CD14-positive monocyte (primary cell): Measurements from ENCODE around the gene PKIB. TPM values are rescaled to one million over a fixed set of nuclear protein-coding genes. Genes with fewer than 3 reads are reported as not detected.

Source experiments
- DNase-seq, 3 donors: peaks; one replicate each; pipeline ENCODE4 v3.0.0-alpha.2; 2011 to 2022
- H2AFZ ChIP-seq: 2 replicates; pipeline ENCODE4 v1.6.0; 2012; ENCODE audit warnings: mild to moderate bottlenecking, low read depth, low read length, inconsistent platforms; ENCODE audit not compliant: insufficient read depth, poor library complexity, severe bottlenecking
- H3K27ac ChIP-seq, 2 donors: 1 replicate in 1 of 2; 2 replicates in 1 of 2; pipeline ENCODE4 v1.5.1; 2012 to 2013; ENCODE audit warnings: low read length in 2 of 2, control low read depth in 1 of 2, inconsistent platforms in 1 of 2, low read depth in 1 of 2, mild to moderate bottlenecking in 1 of 2
- H3K27me3 ChIP-seq, 2 donors: one replicate each; pipeline versions ENCODE4 v1.6.0 to v1.6.1; 2011 to 2013; ENCODE audit warnings: low read length in 2 of 2; ENCODE audit not compliant: control insufficient read depth in 2 of 2, insufficient read depth in 2 of 2
- H3K36me3 ChIP-seq, 2 donors: replicated peaks in 1 of 2; 1 replicate in 1 of 2; 2 replicates in 1 of 2; pipeline versions ENCODE4 v1.5.1 to v1.6.1; 2012 to 2013; ENCODE audit warnings: low read length in 2 of 2, control low read depth in 1 of 2, inconsistent platforms in 1 of 2, mild to moderate bottlenecking in 1 of 2; ENCODE audit not compliant: insufficient read depth in 2 of 2, control insufficient read depth in 1 of 2
- H3K4me1 ChIP-seq, 2 donors: 1 replicate in 1 of 2; 2 replicates in 1 of 2; pipeline versions ENCODE4 v1.5.1 to v1.6.1; 2012 to 2013; ENCODE audit warnings: low read length in 2 of 2, control low read depth in 1 of 2, inconsistent platforms in 1 of 2, mild to moderate bottlenecking in 1 of 2, moderate library complexity in 1 of 2; ENCODE audit not compliant: insufficient read depth in 2 of 2, control insufficient read depth in 1 of 2
- H3K4me2 ChIP-seq: replicated peaks from 2 replicates; pipeline ENCODE3; 2012; ENCODE audit warnings: low read length, moderate library complexity, mild to moderate bottlenecking; ENCODE audit not compliant: poor library complexity, severe bottlenecking; ENCODE audit errors: extremely low read depth
- H3K4me3 ChIP-seq, 3 experiments: fragments of 200-600 bp in 1 of 3; sonication (generic) in 1 of 3; replicated peaks in 1 of 3; 1 replicate in 2 of 3; 2 replicates in 1 of 3; pipeline ENCODE4 v1.5.1; 2011 to 2013; ENCODE audit warnings: low read length in 3 of 3, mild to moderate bottlenecking in 3 of 3, control low read depth in 2 of 3, low read depth in 2 of 3, inconsistent platforms in 1 of 3, moderate library complexity in 1 of 3
- H3K79me2 ChIP-seq: 2 replicates; pipeline ENCODE4 v1.6.0; 2012; ENCODE audit warnings: mild to moderate bottlenecking, control low read depth, inconsistent platforms, low read length, moderate library complexity; ENCODE audit not compliant: insufficient read depth
- H3K9ac ChIP-seq: 2 replicates; pipeline ENCODE4 v1.6.0; 2017; ENCODE audit warnings: low read length, mild to moderate bottlenecking; ENCODE audit not compliant: insufficient read depth, poor library complexity, severe bottlenecking
- H3K9me3 ChIP-seq, 2 donors: replicated peaks in 1 of 2; 1 replicate in 1 of 2; 2 replicates in 1 of 2; pipeline versions ENCODE4 v1.5.1 to v1.6.1; 2012 to 2013; ENCODE audit warnings: low read length in 2 of 2, control low read depth in 1 of 2; ENCODE audit not compliant: control insufficient read depth in 1 of 2, insufficient read depth in 1 of 2
- H4K20me1 ChIP-seq: 2 replicates; pipeline ENCODE4 v1.6.0; 2012; ENCODE audit warnings: mild to moderate bottlenecking, low read length, control low read depth, moderate library complexity; ENCODE audit not compliant: insufficient read depth
- H3K27ac Mint-ChIP-seq, 7 donors: one replicate each; pipeline ENCODE4 v1.8.0; 2020; ENCODE audit warnings: mild to moderate bottlenecking in 7 of 7, mixed read lengths in 7 of 7, moderate library complexity in 6 of 7, inconsistent platforms in 2 of 7
- H3K27me3 Mint-ChIP-seq, 3 donors: one replicate each; pipeline ENCODE4 v1.8.0; 2021 to 2022; ENCODE audit warnings: low read depth in 3 of 3, mild to moderate bottlenecking in 3 of 3, mixed read lengths in 3 of 3, moderate library complexity in 3 of 3, inconsistent platforms in 1 of 3
- H3K36me3 Mint-ChIP-seq, 2 donors: one replicate each; pipeline ENCODE4 v1.8.0; 2020; ENCODE audit warnings: mixed read lengths in 2 of 2, inconsistent platforms in 1 of 2, mild to moderate bottlenecking in 1 of 2
- H3K4me1 Mint-ChIP-seq: one replicate; pipeline ENCODE4 v1.8.0; 2020; ENCODE audit warnings: mild to moderate bottlenecking, mixed read lengths
- H3K4me3 Mint-ChIP-seq, 2 donors: one replicate each; pipeline ENCODE4 v1.8.0; 2020; ENCODE audit warnings: mild to moderate bottlenecking in 2 of 2, mixed read lengths in 2 of 2, moderate library complexity in 1 of 2
- H3K9me3 Mint-ChIP-seq, 7 donors: one replicate each; pipeline ENCODE4 v1.8.0; 2020 to 2022; ENCODE audit warnings: mixed read lengths in 7 of 7, mild to moderate bottlenecking in 6 of 7, moderate library complexity in 6 of 7, inconsistent platforms in 2 of 7
- CTCF ChIP-seq: fragments of 200-600 bp; IDR thresholded peaks from one replicate; pipeline ENCODE4 v1.8.0; 2022; ENCODE audit warnings: antibody characterized with exemption, mild to moderate bottlenecking
- WGBS: methylation state at CpG from one replicate; pipeline ENCODE4 v1.1.5; 2013; ENCODE audit warnings: missing lambda C conversion rate; ENCODE audit not compliant: insufficient coverage; 5-methylcytosine and 5-hydroxymethylcytosine counted together
- intact Hi-C, 2 donors: fragments of 100-400 bp; cut with micrococcal nuclease; formaldehyde crosslinking; loops; one replicate each; pipeline versions ENCODE4 v1.15.0 to v1.15.1; 2023
- polyA plus RNA-seq, 3 donors: library from polyadenylated mRNA; depleted of rRNA in 1 of 3; unstranded in 2 of 3; stranded (reverse) in 1 of 3; fragments of 300-500 nt in 2 of 3; fragments of >200 nt in 1 of 3; fragmentation: Illumina TruSeq in 2 of 3; gene quantifications; 1 replicate in 2 of 3; 2 replicates in 1 of 3; pipeline ENCODE4 v1.2.3, GENCODE V29; 2012 to 2021

Gene PKIB
- polyA plus RNA-seq, 3 donors = 1.3 to 2.0 (median 1.4) TPM

- no peak for TF ChIP-seq CTCF
- Histone ChIP-seq H2AFZ (no peak overlapping the region), H3K4me2 (no peak overlapping the region), H3K9ac (no peak overlapping the region), H3K9me3 (peaks cover 0 to 8% of the 10 kb centered on the region in 2 donors), H3K27me3 (no peaks in the 10 kb centered on the region), H3K36me3 (no peaks in the 10 kb centered on the region), H3K27ac (no peak overlapping the region), H3K4me1 (no peaks in the 10 kb centered on the region), H3K79me2 (no peaks in the 10 kb centered on the region), H3K4me3 (no peak overlapping the region), H4K20me1 (no peaks in the 10 kb centered on the region)
- Mint-ChIP-seq H3K27me3 (peaks cover 0 to 9% (median 1%) of the 10 kb centered on the region in 3 donors), H3K9me3 (peaks cover 0 to 7% (median 4%) of the 10 kb centered on the region in 7 donors), H3K27ac (no peak overlapping the region), H3K36me3 (no peaks in the 10 kb centered on the region), H3K4me3 (no peak overlapping the region), H3K4me1 (no peaks in the 10 kb centered on the region)
- intact Hi-C loops = no loop called here
- DNase-seq = no peak
- WGBS = 90% methylated on average over 3 of the region's 3 CpGs
Measured at GRCh38 chr6:122568797-122569221, 41.4 kb upstream of the PKIB start.

GRCh38 chr6:122569230-122569771, 40.9 kb upstream of the PKIB start:
- no peak for DNase-seq
- H3K27me3 Mint-ChIP-seq = peaks cover 0 to 9% (median 1%) of the 10 kb centered on the region in 3 donors
- H3K27ac Mint-ChIP-seq = no peak overlapping the region

More at GRCh38 chr6:122569230-122569771, 40.9 kb upstream of the PKIB start:
- intact Hi-C loops = no loop called here
- Histone ChIP-seq H3K9ac (no peak overlapping the region), H2AFZ (no peak overlapping the region), H3K4me3 (no peak overlapping the region), H4K20me1 (no peaks in the 10 kb centered on the region), H3K9me3 (peaks cover 0 to 3% of the 10 kb centered on the region in 2 donors), H3K4me2 (no peak overlapping the region), H3K27me3 (no peaks in the 10 kb centered on the region), H3K36me3 (no peaks in the 10 kb centered on the region), H3K79me2 (no peaks in the 10 kb centered on the region), H3K27ac (no peak overlapping the region), H3K4me1 (no peaks in the 10 kb centered on the region)
- no peak for TF ChIP-seq CTCF
- H3K4me1 Mint-ChIP-seq = no peaks in the 10 kb centered on the region
- H3K9me3 Mint-ChIP-seq = peaks cover 0 to 5% (median 2%) of the 10 kb centered on the region in 7 donors
- 88% methylated on average over 6 of the region's 6 CpGs for WGBS
- no peak overlapping the region for H3K4me3 Mint-ChIP-seq
- no peaks in the 10 kb centered on the region for H3K36me3 Mint-ChIP-seq
